ENCODE results near the gene NPAS3. TPM values are rescaled to one million over a fixed set of nuclear protein-coding genes. Genes with fewer than 3 reads are reported as not detected.

The NPAS3 gene
- total RNA-seq, 6 experiments from 2014 or later: 0.11 to 0.83 (median 0.21) TPM; not detected in 2

GRCh38 chr14:33370426-33370825 is 431.7 kb downstream of the NPAS3 start:
- H3K4me3 ChIP-seq: no peak overlapping the region
- no peaks in the 10 kb centered on the region for H3K4me1 ChIP-seq
- TF ChIP-seq POLR2A (IDR thresholded peaks at IDR 0.05) (no peak), CTCF (IDR thresholded peaks at IDR 0.05) (no peak)
- H3K27ac ChIP-seq: no peak overlapping the region
- no peaks in the 10 kb centered on the region for H3K27me3 ChIP-seq
- H3K36me3 ChIP-seq: no peaks in the 10 kb centered on the region
- H3K9me3 ChIP-seq: no peaks in the 10 kb centered on the region
- intact Hi-C loops (cut with DNase I): no loop called here
- WGBS (ENCODE audit: insufficient coverage, low coverage, low lambda C conversion rate, missing lambda C conversion rate): 19% methylated on average over 1 of the region's 1 CpG
- no peak for ATAC-seq
- DNase-seq: no peak

DNA sequence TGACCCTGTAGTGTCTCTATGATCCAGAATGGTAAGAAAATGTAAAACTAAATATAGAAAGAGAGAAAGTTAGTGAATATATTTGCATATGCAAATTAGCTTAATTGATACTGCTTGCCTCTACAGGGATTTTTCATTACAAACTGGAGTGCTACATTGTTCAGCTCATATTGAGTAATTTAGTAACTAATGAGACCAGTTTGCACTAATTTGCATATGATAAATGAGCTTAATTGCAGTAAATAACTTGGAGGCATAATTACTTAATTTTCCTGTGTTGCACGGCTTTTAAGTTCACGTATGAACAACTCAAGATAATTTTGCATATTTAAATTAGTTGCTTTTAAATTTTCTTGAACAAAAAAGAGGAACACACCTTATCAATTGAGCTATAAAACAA is 436.5 kb downstream of the NPAS3 start:
- H3K4me3 ChIP-seq: no peak overlapping the region
- no peak for DNase-seq
- WGBS (ENCODE audit: insufficient coverage, low coverage, low lambda C conversion rate, missing lambda C conversion rate): 42% methylated on average over 2 of the region's 2 CpGs
- H3K27me3 ChIP-seq: no peaks in the 10 kb centered on the region
- H3K4me1 ChIP-seq: no peaks in the 10 kb centered on the region
- no peaks in the 10 kb centered on the region for H3K9me3 ChIP-seq
- H3K36me3 ChIP-seq: no peaks in the 10 kb centered on the region
- TF ChIP-seq POLR2A (IDR thresholded peaks at IDR 0.05): no peak
- TF ChIP-seq CTCF (IDR thresholded peaks at IDR 0.05): no peak
- intact Hi-C loops (cut with DNase I): no loop called here
- H3K27ac ChIP-seq: no peak overlapping the region
- no peak for ATAC-seq

- TF ChIP-seq POLR2A (IDR thresholded peaks at IDR 0.05): no peak
- no peak for TF ChIP-seq CTCF (IDR thresholded peaks at IDR 0.05)
- Histone ChIP-seq H3K36me3 (no peaks in the 10 kb centered on the region), H3K27me3 (no peaks in the 10 kb centered on the region), H3K4me1 (no peaks in the 10 kb centered on the region), H3K4me3 (no peak overlapping the region), H3K9me3 (no peaks in the 10 kb centered on the region), H3K27ac (no peak overlapping the region)
- DNase-seq: no peak
- intact Hi-C loops (cut with DNase I): no loop called here
- no peak for ATAC-seq
- WGBS (ENCODE audit: insufficient coverage, low coverage, low lambda C conversion rate, missing lambda C conversion rate): 74% methylated on average over 4 of the region's 4 CpGs
Observed at GRCh38 chr14:33375786-33376185, 437.1 kb downstream of the NPAS3 start.

DNA sequence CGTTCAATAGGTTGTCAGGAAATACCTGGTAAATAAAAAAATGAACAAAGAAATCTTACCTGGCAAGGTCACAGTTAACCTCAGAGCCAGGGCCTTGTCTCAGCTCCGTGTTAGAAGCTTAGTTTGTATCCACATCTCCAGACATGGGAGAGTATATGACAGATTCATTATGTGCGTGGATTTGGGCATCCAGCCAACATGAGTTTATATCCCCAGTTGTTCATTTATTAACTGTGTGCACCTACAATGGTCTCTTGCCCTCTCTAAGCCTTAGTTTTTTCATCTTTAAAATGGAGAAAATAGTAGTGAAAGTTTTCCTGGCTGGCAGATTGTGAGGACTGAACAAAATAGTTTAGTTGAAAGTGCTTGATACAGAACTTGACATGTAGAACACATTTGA is 437.8 kb downstream of the NPAS3 start:
- 46% methylated on average over 3 of the region's 3 CpGs for WGBS (ENCODE audit: insufficient coverage, low coverage, low lambda C conversion rate, missing lambda C conversion rate)
- intact Hi-C loops (cut with DNase I): no loop called here
- H3K9me3 ChIP-seq: no peaks in the 10 kb centered on the region
- no peak overlapping the region for H3K4me3 ChIP-seq
- DNase-seq: no peak
- H3K36me3 ChIP-seq: no peaks in the 10 kb centered on the region
- H3K27ac ChIP-seq: no peak overlapping the region
- TF ChIP-seq CTCF (IDR thresholded peaks at IDR 0.05) (no peak), POLR2A (IDR thresholded peaks at IDR 0.05) (no peak)
- H3K4me1 ChIP-seq: no peaks in the 10 kb centered on the region
- no peaks in the 10 kb centered on the region for H3K27me3 ChIP-seq
- ATAC-seq: no peak
